ENCODE measurements around the gene MROH2B.

DNA sequence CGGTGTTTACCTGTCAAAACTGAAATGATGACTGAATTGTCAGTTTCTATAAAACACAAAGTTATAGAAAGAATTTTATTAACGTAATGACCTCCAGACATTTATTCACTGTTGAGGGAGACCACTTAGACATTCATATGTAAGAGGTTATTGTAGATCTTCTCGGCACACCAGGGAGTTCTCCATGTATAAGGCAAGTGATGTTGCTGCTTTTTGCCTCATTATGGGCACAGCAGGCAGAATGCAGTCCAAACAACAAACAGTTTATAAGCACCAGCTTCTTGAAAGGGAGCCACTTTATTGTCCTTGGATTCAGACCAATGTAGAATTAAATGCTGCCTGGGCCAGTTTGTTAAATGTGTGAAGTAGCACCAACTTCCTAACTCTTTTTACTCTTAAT lies 95.1 kb downstream of the MROH2B start:
- TF ChIP-seq, protein P1, sequence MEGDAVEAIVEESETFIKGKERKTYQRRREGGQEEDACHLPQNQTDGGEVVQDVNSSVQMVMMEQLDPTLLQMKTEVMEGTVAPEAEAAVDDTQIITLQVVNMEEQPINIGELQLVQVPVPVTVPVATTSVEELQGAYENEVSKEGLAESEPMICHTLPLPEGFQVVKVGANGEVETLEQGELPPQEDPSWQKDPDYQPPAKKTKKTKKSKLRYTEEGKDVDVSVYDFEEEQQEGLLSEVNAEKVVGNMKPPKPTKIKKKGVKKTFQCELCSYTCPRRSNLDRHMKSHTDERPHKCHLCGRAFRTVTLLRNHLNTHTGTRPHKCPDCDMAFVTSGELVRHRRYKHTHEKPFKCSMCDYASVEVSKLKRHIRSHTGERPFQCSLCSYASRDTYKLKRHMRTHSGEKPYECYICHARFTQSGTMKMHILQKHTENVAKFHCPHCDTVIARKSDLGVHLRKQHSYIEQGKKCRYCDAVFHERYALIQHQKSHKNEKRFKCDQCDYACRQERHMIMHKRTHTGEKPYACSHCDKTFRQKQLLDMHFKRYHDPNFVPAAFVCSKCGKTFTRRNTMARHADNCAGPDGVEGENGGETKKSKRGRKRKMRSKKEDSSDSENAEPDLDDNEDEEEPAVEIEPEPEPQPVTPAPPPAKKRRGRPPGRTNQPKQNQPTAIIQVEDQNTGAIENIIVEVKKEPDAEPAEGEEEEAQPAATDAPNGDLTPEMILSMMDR (IDR thresholded peaks at IDR 0.05 in 2 of 3, conservative IDR thresholded peaks at IDR 0.05 in 1 of 3; ENCODE audit: borderline replicate concordance in 1 of 3, insufficient read depth in 1 of 3, low read depth in 2 of 3, low read length in 2 of 3): no peak
- TF ChIP-seq SP1 (IDR thresholded peaks at IDR 0.05; ENCODE audit: low read depth): no peak
- TF ChIP-seq JUND (IDR thresholded peaks at IDR 0.05): no peak
- TF ChIP-seq, protein P2, sequence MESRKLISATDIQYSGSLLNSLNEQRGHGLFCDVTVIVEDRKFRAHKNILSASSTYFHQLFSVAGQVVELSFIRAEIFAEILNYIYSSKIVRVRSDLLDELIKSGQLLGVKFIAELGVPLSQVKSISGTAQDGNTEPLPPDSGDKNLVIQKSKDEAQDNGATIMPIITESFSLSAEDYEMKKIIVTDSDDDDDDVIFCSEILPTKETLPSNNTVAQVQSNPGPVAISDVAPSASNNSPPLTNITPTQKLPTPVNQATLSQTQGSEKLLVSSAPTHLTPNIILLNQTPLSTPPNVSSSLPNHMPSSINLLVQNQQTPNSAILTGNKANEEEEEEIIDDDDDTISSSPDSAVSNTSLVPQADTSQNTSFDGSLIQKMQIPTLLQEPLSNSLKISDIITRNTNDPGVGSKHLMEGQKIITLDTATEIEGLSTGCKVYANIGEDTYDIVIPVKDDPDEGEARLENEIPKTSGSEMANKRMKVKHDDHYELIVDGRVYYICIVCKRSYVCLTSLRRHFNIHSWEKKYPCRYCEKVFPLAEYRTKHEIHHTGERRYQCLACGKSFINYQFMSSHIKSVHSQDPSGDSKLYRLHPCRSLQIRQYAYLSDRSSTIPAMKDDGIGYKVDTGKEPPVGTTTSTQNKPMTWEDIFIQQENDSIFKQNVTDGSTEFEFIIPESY (IDR thresholded peaks at IDR 0.05; ENCODE audit: extremely low read depth, insufficient replicate concordance, low read length): no peak
- no peak for TF ChIP-seq YY1 (IDR thresholded peaks at IDR 0.05; ENCODE audit: extremely low read depth, insufficient replicate concordance, low read depth, low read length)
- no peak for TF ChIP-seq POLR2A (IDR thresholded peaks at IDR 0.05; ENCODE audit: borderline replicate concordance, extremely low read depth, insufficient read depth, insufficient read length)
- TF ChIP-seq EZH2 (IDR thresholded peaks at IDR 0.05): no peak
- TF ChIP-seq CEBPB (IDR thresholded peaks at IDR 0.05; ENCODE audit: low read depth): no peak
- TF ChIP-seq, protein P3, sequence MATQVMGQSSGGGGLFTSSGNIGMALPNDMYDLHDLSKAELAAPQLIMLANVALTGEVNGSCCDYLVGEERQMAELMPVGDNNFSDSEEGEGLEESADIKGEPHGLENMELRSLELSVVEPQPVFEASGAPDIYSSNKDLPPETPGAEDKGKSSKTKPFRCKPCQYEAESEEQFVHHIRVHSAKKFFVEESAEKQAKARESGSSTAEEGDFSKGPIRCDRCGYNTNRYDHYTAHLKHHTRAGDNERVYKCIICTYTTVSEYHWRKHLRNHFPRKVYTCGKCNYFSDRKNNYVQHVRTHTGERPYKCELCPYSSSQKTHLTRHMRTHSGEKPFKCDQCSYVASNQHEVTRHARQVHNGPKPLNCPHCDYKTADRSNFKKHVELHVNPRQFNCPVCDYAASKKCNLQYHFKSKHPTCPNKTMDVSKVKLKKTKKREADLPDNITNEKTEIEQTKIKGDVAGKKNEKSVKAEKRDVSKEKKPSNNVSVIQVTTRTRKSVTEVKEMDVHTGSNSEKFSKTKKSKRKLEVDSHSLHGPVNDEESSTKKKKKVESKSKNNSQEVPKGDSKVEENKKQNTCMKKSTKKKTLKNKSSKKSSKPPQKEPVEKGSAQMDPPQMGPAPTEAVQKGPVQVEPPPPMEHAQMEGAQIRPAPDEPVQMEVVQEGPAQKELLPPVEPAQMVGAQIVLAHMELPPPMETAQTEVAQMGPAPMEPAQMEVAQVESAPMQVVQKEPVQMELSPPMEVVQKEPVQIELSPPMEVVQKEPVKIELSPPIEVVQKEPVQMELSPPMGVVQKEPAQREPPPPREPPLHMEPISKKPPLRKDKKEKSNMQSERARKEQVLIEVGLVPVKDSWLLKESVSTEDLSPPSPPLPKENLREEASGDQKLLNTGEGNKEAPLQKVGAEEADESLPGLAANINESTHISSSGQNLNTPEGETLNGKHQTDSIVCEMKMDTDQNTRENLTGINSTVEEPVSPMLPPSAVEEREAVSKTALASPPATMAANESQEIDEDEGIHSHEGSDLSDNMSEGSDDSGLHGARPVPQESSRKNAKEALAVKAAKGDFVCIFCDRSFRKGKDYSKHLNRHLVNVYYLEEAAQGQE (IDR thresholded peaks at IDR 0.05; ENCODE audit: low read depth): no peak
- TF ChIP-seq TCF7L2 (IDR thresholded peaks at IDR 0.05; ENCODE audit: borderline replicate concordance, extremely low read depth, insufficient read depth, insufficient read length): no peak
- TF ChIP-seq, protein P4, sequence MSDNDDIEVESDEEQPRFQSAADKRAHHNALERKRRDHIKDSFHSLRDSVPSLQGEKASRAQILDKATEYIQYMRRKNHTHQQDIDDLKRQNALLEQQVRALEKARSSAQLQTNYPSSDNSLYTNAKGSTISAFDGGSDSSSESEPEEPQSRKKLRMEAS (IDR thresholded peaks at IDR 0.05): no peak

Data from HCT116 (cell line).